HG03439 (cell line): ENCODE data around the gene PEA15.

Experiments
- ATAC-seq: cut with Tn5 transposase; IDR thresholded peaks from one replicate; pipeline ENCODE4 v1.9.1; 2021; ENCODE audit warnings: mild to moderate bottlenecking, moderate library complexity; ENCODE audit not compliant: unreplicated experiment

PEA15 gene, protein sequence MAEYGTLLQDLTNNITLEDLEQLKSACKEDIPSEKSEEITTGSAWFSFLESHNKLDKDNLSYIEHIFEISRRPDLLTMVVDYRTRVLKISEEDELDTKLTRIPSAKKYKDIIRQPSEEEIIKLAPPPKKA

GRCh38 chr1:160205242-160206035 lies at the start of gene PEA15:
PEA15 (plus strand) TSS chr1:160205384; CDS start chr1:160211545, 6,161 bp downstream.
- ATAC-seq = peak; percentile 52

DNA sequence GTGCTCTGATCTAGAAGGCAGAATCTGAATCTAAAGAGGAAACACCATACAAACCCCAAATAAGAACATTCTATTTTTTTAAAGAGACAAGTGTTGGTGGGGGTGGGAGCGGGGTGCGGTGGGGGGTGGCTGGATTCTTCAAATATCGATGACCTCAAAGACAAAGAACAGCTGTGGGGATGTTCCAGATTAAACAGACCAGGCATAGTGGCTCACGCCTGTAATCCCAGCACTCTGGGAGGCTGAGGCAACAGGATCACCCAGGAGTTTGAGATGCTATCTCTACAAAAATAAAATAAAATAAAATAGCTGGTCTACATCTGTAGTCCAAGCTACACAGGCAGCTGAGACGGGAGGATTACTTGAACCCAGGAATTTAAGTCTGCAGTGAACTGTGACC lies 48.8 kb upstream of the PEA15 start:
- ATAC-seq = no peak

DNA sequence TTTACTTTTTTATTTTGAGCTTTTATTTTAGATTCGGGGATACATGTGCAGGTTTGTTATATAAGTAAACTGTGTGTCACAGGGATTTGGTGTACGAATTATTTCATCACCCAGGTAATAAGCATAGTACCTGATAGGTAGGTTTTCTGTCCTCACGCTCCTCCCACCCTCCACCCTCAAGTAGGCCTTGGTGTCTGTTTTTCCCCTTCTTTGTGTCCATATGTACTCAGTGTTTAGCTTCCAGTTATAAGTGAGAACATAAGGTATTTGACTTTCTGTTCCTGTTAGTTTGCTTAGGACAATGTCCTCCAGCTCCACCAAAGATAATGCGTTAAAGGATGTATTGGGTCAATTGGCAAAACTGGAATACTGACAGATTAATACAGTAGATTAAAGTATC lies 48.0 kb upstream of the PEA15 start:
- no peak for ATAC-seq

- ATAC-seq = no peak
Observed at GRCh38 chr1:160158031-160158430, 47.2 kb upstream of the PEA15 start.

GRCh38 chr1:160158534-160158933 lies 46.6 kb upstream of the PEA15 start:
- no peak for ATAC-seq

GRCh38 chr1:160159846-160160245 lies 45.3 kb upstream of the PEA15 start:
- ATAC-seq = no peak

GRCh38 chr1:160161965-160162705 lies 43.0 kb upstream of the PEA15 start:
- ATAC-seq = no peak

DNA sequence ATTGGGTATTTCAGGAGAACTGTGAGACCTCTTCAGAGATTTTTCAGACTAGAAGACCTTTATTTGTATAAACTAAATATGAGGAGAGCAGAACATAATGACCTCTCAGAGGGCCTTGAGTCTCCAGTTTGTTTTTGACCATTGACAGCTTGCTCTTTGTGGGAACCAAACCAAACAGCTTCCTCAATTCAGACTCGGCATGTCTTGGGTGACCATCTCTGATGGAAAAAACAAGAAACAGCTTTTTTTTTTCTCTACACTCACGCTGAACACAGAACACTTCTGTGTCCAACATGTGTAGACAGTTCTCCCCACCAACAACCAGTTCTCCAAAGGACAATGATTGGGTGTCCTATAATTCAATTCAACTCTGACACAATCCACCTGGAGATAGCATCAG lies 42.3 kb upstream of the PEA15 start:
- no peak for ATAC-seq

GRCh38 chr1:160163615-160164014 lies 41.6 kb upstream of the PEA15 start:
- ATAC-seq = no peak

- no peak for ATAC-seq
Observed at GRCh38 chr1:160164121-160164520, 41.1 kb upstream of the PEA15 start.

- no peak for ATAC-seq
Observed at GRCh38 chr1:160166166-160166868, 38.9 kb upstream of the PEA15 start.

DNA sequence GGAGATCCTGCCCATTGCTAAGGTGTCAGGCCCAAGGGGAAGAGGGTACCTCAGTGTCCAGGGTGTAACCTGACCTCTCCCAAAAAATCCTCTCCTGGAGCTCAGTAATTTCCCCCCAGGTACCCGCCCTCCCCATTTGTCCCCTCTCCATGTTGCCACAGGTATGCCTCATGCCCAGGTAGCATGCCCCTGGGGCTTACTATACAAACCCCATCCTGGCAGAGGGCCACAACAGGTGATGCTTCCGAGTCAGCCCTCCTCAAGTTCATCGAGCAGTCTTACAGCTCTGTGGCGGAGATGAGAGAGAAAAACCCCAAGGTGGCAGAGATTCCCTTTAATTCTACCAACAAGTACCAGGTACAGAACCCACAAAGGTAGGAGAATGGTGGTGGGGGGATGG lies 38.1 kb upstream of the PEA15 start:
- no peak for ATAC-seq

GRCh38 chr1:160167580-160167979 lies 37.6 kb upstream of the PEA15 start:
- ATAC-seq = no peak

GRCh38 chr1:160168016-160168415 lies 37.2 kb upstream of the PEA15 start:
- no peak for ATAC-seq

- no peak for ATAC-seq
Observed at GRCh38 chr1:160168609-160169369, 36.4 kb upstream of the PEA15 start.

DNA sequence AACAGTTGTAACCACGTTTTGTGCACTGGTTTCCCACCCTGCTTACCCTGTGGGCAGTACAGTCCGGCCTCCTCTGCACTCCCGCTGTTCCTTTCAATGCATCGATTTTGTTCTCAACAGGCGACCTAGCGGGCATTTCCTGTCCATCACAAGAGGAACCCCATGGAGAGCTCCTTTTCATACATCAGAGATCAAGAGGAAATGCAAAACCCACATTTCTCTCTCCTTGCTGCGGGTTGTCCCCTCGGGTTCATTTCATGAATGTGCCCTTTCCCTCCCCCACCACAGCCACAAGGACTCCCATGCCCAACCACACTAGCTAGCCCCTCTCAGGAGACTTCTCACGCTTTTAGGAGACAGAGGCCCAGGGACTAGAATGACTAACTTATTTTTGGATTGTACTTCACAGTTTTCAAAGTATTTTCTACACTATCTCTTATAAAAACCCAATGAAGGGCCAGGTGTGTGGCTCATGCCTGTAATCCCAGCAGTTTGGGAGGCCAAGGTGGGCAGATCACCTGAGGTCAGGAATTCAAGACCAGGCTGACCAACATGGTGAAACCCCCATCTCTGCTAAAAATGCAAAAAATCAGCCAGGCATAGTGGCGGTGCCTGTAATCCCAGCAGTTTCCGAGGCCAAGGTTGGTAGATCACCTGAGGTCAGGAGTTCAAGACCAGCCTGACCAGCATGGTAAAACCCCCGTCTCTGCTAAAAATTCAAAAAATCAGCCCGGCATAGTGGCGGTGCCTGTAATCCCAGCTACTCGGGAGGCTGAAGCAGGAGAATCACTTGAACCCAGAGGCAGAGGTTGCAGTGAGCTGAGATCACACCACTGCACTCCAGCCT lies 35.4 kb upstream of the PEA15 start:
- ATAC-seq = no peak

GRCh38 chr1:160171354-160171753 lies 33.8 kb upstream of the PEA15 start:
- no peak for ATAC-seq

DNA sequence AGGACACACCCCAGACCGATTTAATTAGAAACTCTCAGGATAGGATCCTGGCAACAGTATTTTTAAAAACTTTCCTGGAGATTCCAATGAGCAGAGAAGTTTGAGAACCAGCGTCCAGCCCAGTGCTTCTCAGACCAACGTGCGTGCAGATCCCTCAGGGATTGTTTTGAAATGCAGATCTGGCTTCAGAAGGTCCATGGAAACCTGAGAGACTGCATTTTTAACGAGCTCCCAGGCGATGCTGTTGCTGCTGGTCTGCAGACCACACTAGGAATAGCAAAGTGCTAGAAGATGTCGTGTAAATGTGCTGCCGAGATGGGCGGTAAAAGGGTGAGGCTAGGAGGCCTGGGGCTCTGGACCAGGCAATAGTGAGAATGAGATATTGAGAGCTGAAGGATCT lies 33.2 kb upstream of the PEA15 start:
- ATAC-seq = no peak

- ATAC-seq = no peak
Observed at GRCh38 chr1:160177231-160177630, 28.0 kb upstream of the PEA15 start.

DNA sequence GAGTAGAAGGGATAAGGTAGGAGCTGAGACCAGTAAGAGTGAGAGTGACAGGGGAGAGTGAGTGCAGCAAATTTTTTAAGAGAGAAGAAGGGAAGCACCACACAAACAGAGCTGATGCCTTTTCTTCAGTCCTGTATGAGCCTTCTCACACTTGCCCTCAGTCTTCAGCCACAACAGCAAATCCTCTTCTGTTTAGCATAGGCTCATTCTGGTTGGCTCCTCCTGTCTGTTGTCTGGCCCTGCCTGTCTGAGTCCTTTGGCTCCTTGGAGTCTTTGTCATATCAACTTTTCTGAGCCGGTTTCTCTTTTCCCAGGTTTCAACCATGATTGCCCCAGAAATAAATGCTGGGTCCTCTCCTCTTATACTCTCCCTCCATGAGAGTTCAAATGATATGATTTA lies 27.5 kb upstream of the PEA15 start:
- ATAC-seq = no peak
